Colon (tissue), 2 donors: ENCODE data around the gene STK11.

ENCODE experiments used
- FAIRE-seq: peaks from 2 replicates; lab custom pipeline; 2012; peaks lifted over from hg19 to GRCh38; lab: Jason Lieb, UNC
- donor health status: control.
- donor health status: control.

The STK11 gene

GRCh38 chr19:1211494-1212234 lies 6.1 kb downstream of the STK11 start:
- no peak for FAIRE-seq

- FAIRE-seq, result no peak
Observed at GRCh38 chr19:1213391-1214286, 8.1 kb downstream of the STK11 start.

GRCh38 chr19:1214299-1214861 lies 8.8 kb downstream of the STK11 start:
- FAIRE-seq, result no peak

GRCh38 chr19:1214862-1215731 lies 9.5 kb downstream of the STK11 start:
- FAIRE-seq, result no peak

GRCh38 chr19:1216756-1217155 lies 11.2 kb downstream of the STK11 start:
- no peak for FAIRE-seq

GRCh38 chr19:1217366-1217765 lies 11.8 kb downstream of the STK11 start:
- no peak for FAIRE-seq

- FAIRE-seq, result no peak
Observed at GRCh38 chr19:1218751-1219567, 13.4 kb downstream of the STK11 start.

- no peak for FAIRE-seq
Observed at GRCh38 chr19:1219786-1220476, 14.4 kb downstream of the STK11 start.

- FAIRE-seq, result no peak
Observed at GRCh38 chr19:1220477-1220930, 14.9 kb downstream of the STK11 start.

- no peak for FAIRE-seq
Observed at GRCh38 chr19:1220976-1221903, 15.7 kb downstream of the STK11 start.

GRCh38 chr19:1221904-1222255 lies 16.3 kb downstream of the STK11 start:
- no peak for FAIRE-seq

- FAIRE-seq, result no peak
Observed at GRCh38 chr19:1222394-1222793, 16.8 kb downstream of the STK11 start.

- FAIRE-seq, result no peak
Observed at GRCh38 chr19:1223018-1223855, 17.7 kb downstream of the STK11 start.

GRCh38 chr19:1224047-1224825 lies 18.7 kb downstream of the STK11 start:
- no peak for FAIRE-seq

- FAIRE-seq, result no peak
Observed at GRCh38 chr19:1224847-1225246, 19.3 kb downstream of the STK11 start.

GRCh38 chr19:1225440-1226226 lies 20.1 kb downstream of the STK11 start:
- no peak for FAIRE-seq

GRCh38 chr19:1226227-1226518 lies 20.6 kb downstream of the STK11 start:
- no peak for FAIRE-seq
